Measurements from ENCODE around the gene SCRN1. TPM values are rescaled to one million over a fixed set of nuclear protein-coding genes. Genes with fewer than 3 reads are reported as not detected.

The SCRN1 gene, protein sequence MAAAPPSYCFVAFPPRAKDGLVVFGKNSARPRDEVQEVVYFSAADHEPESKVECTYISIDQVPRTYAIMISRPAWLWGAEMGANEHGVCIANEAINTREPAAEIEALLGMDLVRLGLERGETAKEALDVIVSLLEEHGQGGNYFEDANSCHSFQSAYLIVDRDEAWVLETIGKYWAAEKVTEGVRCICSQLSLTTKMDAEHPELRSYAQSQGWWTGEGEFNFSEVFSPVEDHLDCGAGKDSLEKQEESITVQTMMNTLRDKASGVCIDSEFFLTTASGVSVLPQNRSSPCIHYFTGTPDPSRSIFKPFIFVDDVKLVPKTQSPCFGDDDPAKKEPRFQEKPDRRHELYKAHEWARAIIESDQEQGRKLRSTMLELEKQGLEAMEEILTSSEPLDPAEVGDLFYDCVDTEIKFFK
- 36.1 TPM for total RNA-seq
- long read RNA-seq, full-length matches to known transcripts, result 51 of 74 reads
- long read RNA-seq, partial matches to known transcripts, result 4 of 74 reads
- long read RNA-seq, other reads (novel, unspliced or antisense), result 19 of 74 reads

GRCh38 chr7:29989257-29989995, at the start of gene SCRN1:
Gene SCRN1 (minus strand): TSS chr7:29989801. CDS start chr7:29969067, 20,734 bp downstream.
- Histone ChIP-seq H3K4me3 (peak within 1 kb of the TSS; percentile 83), H3K36me3 (no peaks in the 10 kb centered on the region), H3K9me3 (peaks cover 5% of the 10 kb centered on the region), H3K4me1 (no peaks in the 10 kb centered on the region), H3K27ac (peak within 1 kb of the TSS; percentile 89), H3K27me3 (no peaks in the 10 kb centered on the region)
- DNase-seq, result peak; percentile 81
- no peak for TF ChIP-seq CTCF (IDR thresholded peaks at IDR 0.05)
- intact Hi-C loops (cut with DNase I), result no loop called here
- ATAC-seq, result peak; percentile 75

GRCh38 chr7:30038196-30038980, 48.8 kb upstream of the SCRN1 start:
- no peak overlapping the region for H3K27ac ChIP-seq
- DNase-seq (no peak), ATAC-seq (no peak)

DNA sequence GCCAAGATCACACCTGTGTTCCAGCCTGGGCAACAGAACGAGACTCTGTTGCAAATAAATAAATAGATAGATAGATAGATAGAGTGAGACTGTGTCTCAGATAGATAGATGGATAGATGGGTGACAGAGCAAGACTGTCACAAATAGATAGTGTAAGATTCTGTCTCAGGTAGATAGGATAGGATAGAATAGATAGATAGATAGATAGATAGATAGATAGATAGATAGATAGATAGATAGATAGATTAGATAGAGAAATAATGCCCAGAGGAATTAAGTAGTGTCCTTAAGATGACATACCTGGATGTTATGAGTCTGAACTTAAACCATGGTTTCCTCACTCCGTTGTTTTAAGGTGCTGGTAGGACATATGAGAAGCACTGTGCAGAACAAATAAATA, 46.6 kb upstream of the SCRN1 start:
- no peak overlapping the region for H3K4me3 ChIP-seq
- no peak overlapping the region for H3K27ac ChIP-seq
- no peaks in the 10 kb centered on the region for H3K4me1 ChIP-seq
- no peaks in the 10 kb centered on the region for H3K36me3 ChIP-seq
- DNase-seq (no peak), ATAC-seq (no peak)
- no peaks in the 10 kb centered on the region for H3K9me3 ChIP-seq
- no peak for TF ChIP-seq CTCF (IDR thresholded peaks at IDR 0.05)
- intact Hi-C loops (cut with DNase I), result no loop called here
- H3K27me3 ChIP-seq, result no peaks in the 10 kb centered on the region

More at GRCh38 chr7:30038196-30038980, 48.8 kb upstream of the SCRN1 start:
- no peak overlapping the region for H3K4me3 ChIP-seq
- H3K4me1 ChIP-seq, result no peaks in the 10 kb centered on the region
- no peaks in the 10 kb centered on the region for H3K36me3 ChIP-seq
- H3K9me3 ChIP-seq, result no peaks in the 10 kb centered on the region
- intact Hi-C loops (cut with DNase I), result no loop called here
- no peaks in the 10 kb centered on the region for H3K27me3 ChIP-seq
- TF ChIP-seq CTCF (IDR thresholded peaks at IDR 0.05), result no peak

DNA sequence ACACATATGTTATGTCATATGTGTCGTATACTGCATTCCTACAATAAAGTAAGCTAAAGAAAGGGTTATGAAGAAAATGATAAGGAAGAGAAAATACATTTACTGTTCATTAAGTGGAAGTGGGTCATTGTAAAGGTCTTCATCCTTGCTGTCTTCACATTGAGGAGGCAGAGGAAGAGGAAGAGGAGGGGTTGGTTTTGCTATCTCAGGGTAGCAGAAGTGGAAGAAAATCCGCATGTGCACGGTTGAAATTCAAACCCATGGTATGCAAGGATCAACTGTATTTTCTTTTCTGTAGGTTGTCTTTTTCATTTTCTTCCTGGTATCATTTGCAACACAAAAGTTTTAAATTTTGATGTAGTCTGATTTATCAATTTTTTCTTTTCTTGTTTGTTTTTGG, 44.9 kb upstream of the SCRN1 start:
- Histone ChIP-seq H3K4me1 (peaks cover 7% of the 10 kb centered on the region), H3K4me3 (no peak overlapping the region), H3K27ac (no peak overlapping the region), H3K36me3 (no peaks in the 10 kb centered on the region), H3K9me3 (no peaks in the 10 kb centered on the region), H3K27me3 (no peaks in the 10 kb centered on the region)
- ATAC-seq, result no peak
- intact Hi-C loops (cut with DNase I), result no loop called here
- no peak for TF ChIP-seq CTCF (IDR thresholded peaks at IDR 0.05)
- DNase-seq, result no peak

DNA sequence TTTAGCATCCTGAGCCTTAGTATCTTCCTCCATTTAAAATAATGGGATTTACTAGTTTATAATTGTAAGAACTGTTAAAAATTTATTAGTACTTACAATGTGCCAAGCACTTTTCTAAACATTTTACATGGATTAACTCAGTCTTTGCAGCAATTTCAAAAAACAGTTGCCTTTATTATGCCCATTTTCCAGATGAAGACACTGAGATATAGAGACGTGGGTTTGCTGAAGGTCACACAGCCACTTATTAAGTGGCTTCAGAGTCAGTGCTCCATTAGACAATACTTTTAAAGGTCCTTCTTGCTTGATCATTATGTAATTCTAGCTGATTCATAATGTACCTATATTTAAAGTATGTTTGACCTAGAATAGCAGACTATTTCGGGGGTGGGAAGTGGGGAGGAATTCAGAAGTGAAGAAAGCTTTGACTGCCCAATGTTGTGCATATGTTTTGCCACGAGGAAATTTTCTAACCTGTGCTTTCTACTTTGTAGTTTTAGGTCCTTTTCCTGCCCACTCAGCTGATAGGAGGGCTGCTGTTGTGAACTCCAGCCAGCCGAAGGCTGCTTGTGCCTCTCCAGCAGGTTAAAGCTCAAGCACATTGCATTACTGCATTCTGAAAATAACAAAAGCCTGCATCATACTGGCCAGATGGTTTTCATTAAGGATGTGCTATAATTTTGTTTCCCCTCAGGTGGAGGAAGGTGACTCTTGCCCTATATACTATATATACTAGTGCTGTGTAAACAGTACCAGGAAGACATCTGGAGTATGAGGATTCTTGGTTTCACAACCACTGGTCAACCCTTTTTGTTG, 42.9 kb upstream of the SCRN1 start:
- ATAC-seq (no peak), DNase-seq (no peak)
- no peak for TF ChIP-seq CTCF (IDR thresholded peaks at IDR 0.05)
- intact Hi-C loops (cut with DNase I), result no loop called here
- H3K4me1 ChIP-seq, result peaks cover 11% of the 10 kb centered on the region
- no peaks in the 10 kb centered on the region for H3K36me3 ChIP-seq
- H3K27ac ChIP-seq, result no peak overlapping the region
- no peaks in the 10 kb centered on the region for H3K9me3 ChIP-seq
- H3K27me3 ChIP-seq, result no peaks in the 10 kb centered on the region
- H3K4me3 ChIP-seq, result no peak overlapping the region
